HEK293 (cell line): ENCODE measurements around the gene ACTRT2.

Experiments used
- CTCF ChIA-PET: fragments of 350-600 bp; formaldehyde crosslinking; extraction: SDS; loops from one replicate; lab custom pipeline; 2021; ENCODE audit warnings: antibody characterized with exemption; lab: Yijun Ruan, JAX
- POLR2A ChIA-PET: fragments of 300-600 bp; formaldehyde crosslinking; extraction: SDS; loops from one replicate; lab custom pipeline; 2020; ENCODE audit warnings: antibody characterized with exemption, inconsistent platforms; lab: Yijun Ruan, JAX
- H3K27ac ChIP-seq: fragments of 200-500 bp; sonication (Bioruptor generic); 2 replicates; pipeline ENCODE4 v1.5.1; 2014; ENCODE audit warnings: low read depth, low read length, control low read depth, inconsistent platforms; ENCODE audit errors: extremely low read depth
- H3K36me3 ChIP-seq, 2 experiments: fragments of 200-500 bp in 1 of 2; sonication (Bioruptor generic) in 1 of 2; 1 replicate in 1 of 2; 2 replicates in 1 of 2; pipeline ENCODE4 v1.5.1; 2014 to 2017; ENCODE audit warnings: inconsistent platforms in 2 of 2, low read length in 2 of 2; ENCODE audit not compliant: control insufficient read depth in 2 of 2, insufficient read depth in 1 of 2
- H3K4me1 ChIP-seq: fragments of 200-500 bp; sonication (Bioruptor generic); 2 replicates; pipeline ENCODE4 v1.5.1; 2014; ENCODE audit warnings: mild to moderate bottlenecking, low read length, inconsistent platforms; ENCODE audit not compliant: control insufficient read depth, insufficient read depth
- H3K4me3 ChIP-seq: 2 replicates; pipeline ENCODE4 v1.5.1; 2011; ENCODE audit warnings: low read depth, mild to moderate bottlenecking, control low read depth, low read length, moderate library complexity
- H3K9me3 ChIP-seq: fragments of 200-500 bp; sonication (Bioruptor generic); 2 replicates; pipeline ENCODE4 v1.5.1; 2014; ENCODE audit warnings: low read depth, low read length, inconsistent platforms; ENCODE audit not compliant: control insufficient read depth, insufficient read depth
- EGR2 ChIP-seq: fragments of 450-650 bp; formaldehyde crosslinking; IDR thresholded peaks from 2 replicates; pipeline ENCODE4 v1.5.1; 2016; ENCODE audit warnings: low read depth, missing biosample characterization, missing genetic modification characterization
- GLIS1 ChIP-seq: fragments of 450-650 bp; formaldehyde crosslinking; IDR thresholded peaks from 2 replicates; pipeline ENCODE4 v1.5.1; 2016; ENCODE audit warnings: missing biosample characterization, missing genetic modification characterization
- KLF9 ChIP-seq: fragments of 450-650 bp; formaldehyde crosslinking; IDR thresholded peaks from 2 replicates; pipeline ENCODE4 v1.5.1; 2016; ENCODE audit warnings: missing biosample characterization, missing genetic modification characterization, low read depth
- SP2 ChIP-seq: fragments of 450-650 bp; formaldehyde crosslinking; IDR thresholded peaks from 2 replicates; pipeline ENCODE4 v1.5.1; 2016; ENCODE audit warnings: missing biosample characterization, missing genetic modification characterization
- SP7 ChIP-seq: fragments of 450-650 bp; formaldehyde crosslinking; IDR thresholded peaks from 2 replicates; pipeline ENCODE4 v1.5.1; 2016; ENCODE audit warnings: missing biosample characterization, missing genetic modification characterization
- ZFHX2 ChIP-seq: fragments of 450-650 bp; formaldehyde crosslinking; conservative IDR thresholded peaks from 2 replicates; pipeline ENCODE4 v1.5.1; 2016; ENCODE audit warnings: missing biosample characterization, missing genetic modification characterization
- ZIC2 ChIP-seq: fragments of 450-650 bp; formaldehyde crosslinking; IDR thresholded peaks from 2 replicates; pipeline ENCODE4 v1.5.1; 2016; ENCODE audit warnings: missing biosample characterization, missing genetic modification characterization
- ZNF121 ChIP-seq: fragments of 450-650 bp; formaldehyde crosslinking; IDR thresholded peaks from 2 replicates; pipeline ENCODE4 v1.5.1; 2016; ENCODE audit warnings: missing biosample characterization, missing genetic modification characterization
- ZNF184 ChIP-seq: fragments of 450-650 bp; IDR thresholded peaks from 2 replicates; pipeline ENCODE4 v1.5.1; 2018; ENCODE audit warnings: missing biosample characterization, mild to moderate bottlenecking, missing genetic modification characterization
- ZNF214 ChIP-seq: fragments of 450-650 bp; formaldehyde crosslinking; IDR thresholded peaks from 2 replicates; pipeline ENCODE4 v1.5.1; 2017; ENCODE audit warnings: missing biosample characterization, mild to moderate bottlenecking, missing genetic modification characterization, borderline replicate concordance
- ZNF341 ChIP-seq: fragments of 450-650 bp; formaldehyde crosslinking; IDR thresholded peaks from 2 replicates; pipeline ENCODE4; 2016; ENCODE audit warnings: low read depth, missing biosample characterization, missing genetic modification characterization
- ZNF37A ChIP-seq: fragments of 450-650 bp; IDR thresholded peaks from 2 replicates; pipeline ENCODE4 v1.5.1; 2018; ENCODE audit warnings: missing biosample characterization, missing genetic modification characterization
- ZNF510 ChIP-seq: fragments of 450-650 bp; formaldehyde crosslinking; IDR thresholded peaks from 2 replicates; pipeline ENCODE4 v1.5.1; 2018; ENCODE audit warnings: mild to moderate bottlenecking, missing genetic modification characterization, missing biosample characterization; ENCODE audit not compliant: insufficient replicate concordance
- ZNF514 ChIP-seq: fragments of 450-650 bp; formaldehyde crosslinking; IDR thresholded peaks from 2 replicates; pipeline ENCODE4 v1.5.1; 2016; ENCODE audit warnings: missing biosample characterization, missing genetic modification characterization
- ZNF701 ChIP-seq: fragments of 450-650 bp; formaldehyde crosslinking; IDR thresholded peaks from 2 replicates; pipeline ENCODE4 v1.5.1; 2016; ENCODE audit warnings: missing biosample characterization, missing genetic modification characterization
- ZNF707 ChIP-seq: fragments of 450-650 bp; formaldehyde crosslinking; IDR thresholded peaks from 2 replicates; pipeline ENCODE4 v1.5.1; 2016; ENCODE audit warnings: missing biosample characterization, missing genetic modification characterization
- ZNF768 ChIP-seq: fragments of 450-650 bp; formaldehyde crosslinking; IDR thresholded peaks from 2 replicates; pipeline ENCODE4 v1.5.1; 2018; ENCODE audit warnings: missing biosample characterization, mild to moderate bottlenecking, missing genetic modification characterization
- ZNF837 ChIP-seq: fragments of 450-650 bp; formaldehyde crosslinking; IDR thresholded peaks from 2 replicates; pipeline ENCODE4 v1.5.1; 2016; ENCODE audit warnings: missing biosample characterization, missing genetic modification characterization
- TF ChIP-seq, protein P1 (sequence below): fragments of 450-650 bp; formaldehyde crosslinking; IDR thresholded peaks from 2 replicates; pipeline ENCODE4 v1.5.1; 2017; ENCODE audit warnings: missing biosample characterization, missing genetic modification characterization
- TF ChIP-seq, protein P2 (sequence below): fragments of 450-650 bp; formaldehyde crosslinking; IDR thresholded peaks from 2 replicates; pipeline ENCODE4; 2016; ENCODE audit warnings: missing biosample characterization, missing genetic modification characterization
- TF ChIP-seq, protein P3 (sequence below): fragments of 450-650 bp; formaldehyde crosslinking; IDR thresholded peaks from 2 replicates; pipeline ENCODE4 v1.5.1; 2016; ENCODE audit warnings: missing biosample characterization, missing genetic modification characterization
- TF ChIP-seq, protein P4 (sequence below): fragments of 450-650 bp; formaldehyde crosslinking; IDR thresholded peaks from 2 replicates; pipeline ENCODE4 v1.5.1; 2016; ENCODE audit warnings: missing biosample characterization, missing genetic modification characterization
- TF ChIP-seq, protein P5 (sequence below): fragments of 450-650 bp; formaldehyde crosslinking; IDR thresholded peaks from 2 replicates; pipeline ENCODE4 v1.5.1; 2016; ENCODE audit warnings: missing biosample characterization, missing genetic modification characterization
- TF ChIP-seq, protein P6 (sequence below): fragments of 450-650 bp; formaldehyde crosslinking; IDR thresholded peaks from 2 replicates; pipeline ENCODE4 v1.5.1; 2016; ENCODE audit warnings: missing biosample characterization, missing genetic modification characterization

The ACTRT2 gene

DNA sequence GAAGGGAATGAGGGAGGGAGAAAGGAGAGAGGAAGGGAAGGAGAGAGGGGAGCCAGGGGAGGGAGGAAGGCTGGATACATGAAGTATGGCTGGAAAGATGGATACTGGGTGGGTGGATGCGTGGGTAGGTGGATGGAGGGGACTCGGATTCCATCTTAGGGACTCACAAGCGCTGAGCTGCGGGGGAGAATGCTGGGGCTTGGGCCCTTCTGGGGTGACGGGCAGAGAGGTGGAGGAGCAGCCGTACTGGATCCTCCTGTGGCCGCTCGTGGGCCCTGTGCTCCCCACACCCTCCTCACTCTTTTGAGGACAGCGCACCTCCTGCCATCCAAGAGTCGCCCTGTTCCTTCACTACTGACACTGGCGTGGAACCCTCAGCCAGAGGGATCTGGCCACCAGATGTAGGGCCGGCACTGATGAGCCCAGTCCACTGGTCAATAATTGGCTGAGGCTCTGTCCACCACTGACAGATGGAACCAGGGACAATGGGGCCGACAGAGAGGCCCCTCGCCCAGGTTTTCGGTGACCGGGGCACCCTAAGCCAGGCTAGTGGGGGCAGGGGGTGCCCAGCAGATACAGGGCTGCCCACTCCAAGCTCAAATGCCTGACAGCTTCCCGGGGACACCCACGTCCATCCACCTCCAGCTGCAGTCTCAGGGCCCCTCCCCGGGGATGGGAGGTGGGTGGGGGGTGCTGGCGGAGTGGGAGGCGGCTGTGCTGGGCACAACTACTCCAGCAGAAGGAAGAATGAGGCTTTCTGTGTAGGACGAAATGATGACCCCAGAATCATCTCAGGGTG is 4.4 kb upstream of the ACTRT2 start:
- H3K9me3 ChIP-seq = no peaks in the 10 kb centered on the region
- POLR2A ChIA-PET = no interaction called here
- no peak for TF ChIP-seq ZNF510 (tag by site-specific recombination)
- TF ChIP-seq ZFHX2 (tag by site-specific recombination) = peak; percentile 95
- peak; percentile 89 for TF ChIP-seq EGR2 (tag by site-specific recombination)
- no peak overlapping the region for H3K27ac ChIP-seq
- CTCF ChIA-PET = interaction anchor here (0.5 to 1.1 kb wide), 3 partner anchors 267 to 328 kb away, joined by 3 read pairs; no protein-coding TSS in a partner anchor
- no peaks in the 10 kb centered on the region for H3K4me1 ChIP-seq
- H3K36me3 ChIP-seq = no peaks in the 10 kb centered on the region
- H3K4me3 ChIP-seq = no peak overlapping the region

DNA sequence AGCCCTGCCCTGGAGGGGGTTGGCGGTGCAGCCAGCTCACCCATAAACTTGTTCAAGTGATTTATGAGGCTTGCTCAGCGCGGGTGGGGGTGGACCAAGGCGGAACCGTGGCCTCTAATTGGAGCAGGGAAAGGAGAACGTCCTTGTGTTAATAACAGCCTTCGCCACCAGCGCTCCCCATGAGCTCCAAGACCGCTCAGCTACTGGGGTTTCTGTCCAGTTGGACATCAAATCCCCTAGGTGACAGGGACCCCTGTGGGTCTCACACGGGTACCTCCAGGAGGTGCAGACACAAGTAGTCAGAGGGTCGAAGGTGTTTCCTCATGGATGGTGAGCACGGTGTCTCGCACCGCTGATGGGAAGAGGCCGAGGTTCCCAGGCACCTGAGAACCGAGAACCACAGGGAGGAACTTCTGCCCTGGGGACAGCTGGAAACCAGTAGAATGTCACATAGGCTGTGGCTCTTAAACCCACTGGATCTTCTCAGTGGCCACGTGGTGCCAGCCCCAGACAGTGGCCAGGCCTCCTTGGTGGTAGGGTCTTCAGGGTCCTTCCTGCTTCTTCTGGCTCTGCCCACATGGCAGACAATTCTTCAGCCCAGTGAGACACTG is 3.7 kb upstream of the ACTRT2 start:
- Histone ChIP-seq H3K9me3 (no peaks in the 10 kb centered on the region), H3K36me3 (no peaks in the 10 kb centered on the region), H3K4me1 (no peaks in the 10 kb centered on the region), H3K4me3 (no peak overlapping the region), H3K27ac (no peak overlapping the region)
- ChIA-PET POLR2A (no interaction called here), CTCF (interaction anchor here (0.5 to 1.1 kb wide), 3 partner anchors 266 to 328 kb away, joined by 3 read pairs; no protein-coding TSS in a partner anchor)
- TF ChIP-seq ZNF37A = no peak
- no peak for TF ChIP-seq ZNF121 (tag by site-specific recombination)
- peak; percentile 77 for TF ChIP-seq ZNF341
- TF ChIP-seq, protein P1, sequence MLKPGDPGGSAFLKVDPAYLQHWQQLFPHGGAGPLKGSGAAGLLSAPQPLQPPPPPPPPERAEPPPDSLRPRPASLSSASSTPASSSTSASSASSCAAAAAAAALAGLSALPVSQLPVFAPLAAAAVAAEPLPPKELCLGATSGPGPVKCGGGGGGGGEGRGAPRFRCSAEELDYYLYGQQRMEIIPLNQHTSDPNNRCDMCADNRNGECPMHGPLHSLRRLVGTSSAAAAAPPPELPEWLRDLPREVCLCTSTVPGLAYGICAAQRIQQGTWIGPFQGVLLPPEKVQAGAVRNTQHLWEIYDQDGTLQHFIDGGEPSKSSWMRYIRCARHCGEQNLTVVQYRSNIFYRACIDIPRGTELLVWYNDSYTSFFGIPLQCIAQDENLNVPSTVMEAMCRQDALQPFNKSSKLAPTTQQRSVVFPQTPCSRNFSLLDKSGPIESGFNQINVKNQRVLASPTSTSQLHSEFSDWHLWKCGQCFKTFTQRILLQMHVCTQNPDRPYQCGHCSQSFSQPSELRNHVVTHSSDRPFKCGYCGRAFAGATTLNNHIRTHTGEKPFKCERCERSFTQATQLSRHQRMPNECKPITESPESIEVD = no peak
- peak; percentile 43; the same call in 1 of the 2 replicates for TF ChIP-seq SP2
- no peak for TF ChIP-seq ZNF184
- TF ChIP-seq, protein P2, sequence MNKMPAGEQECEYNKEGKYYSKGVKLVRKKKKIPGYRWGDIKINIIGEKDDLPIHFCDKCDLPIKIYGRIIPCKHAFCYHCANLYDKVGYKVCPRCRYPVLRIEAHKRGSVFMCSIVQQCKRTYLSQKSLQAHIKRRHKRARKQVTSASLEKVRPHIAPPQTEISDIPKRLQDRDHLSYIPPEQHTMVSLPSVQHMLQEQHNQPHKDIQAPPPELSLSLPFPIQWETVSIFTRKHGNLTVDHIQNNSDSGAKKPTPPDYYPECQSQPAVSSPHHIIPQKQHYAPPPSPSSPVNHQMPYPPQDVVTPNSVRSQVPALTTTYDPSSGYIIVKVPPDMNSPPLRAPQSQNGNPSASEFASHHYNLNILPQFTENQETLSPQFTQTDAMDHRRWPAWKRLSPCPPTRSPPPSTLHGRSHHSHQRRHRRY (tag by site-specific recombination) = no peak
- peak; percentile 92 for TF ChIP-seq SP7 (tag by site-specific recombination)
- no peak for TF ChIP-seq ZNF768 (tag by site-specific recombination)
- no peak for TF ChIP-seq KLF9
- no peak for TF ChIP-seq ZNF707
- TF ChIP-seq EGR2 (tag by site-specific recombination) = peak; percentile 5; the same call in 1 of the 2 replicates
- peak; percentile 47; the same call in 1 of the 2 replicates for TF ChIP-seq ZNF701 (tag by site-specific recombination)
- TF ChIP-seq ZFHX2 (tag by site-specific recombination) = peak; percentile 72
- TF ChIP-seq, protein P3, sequence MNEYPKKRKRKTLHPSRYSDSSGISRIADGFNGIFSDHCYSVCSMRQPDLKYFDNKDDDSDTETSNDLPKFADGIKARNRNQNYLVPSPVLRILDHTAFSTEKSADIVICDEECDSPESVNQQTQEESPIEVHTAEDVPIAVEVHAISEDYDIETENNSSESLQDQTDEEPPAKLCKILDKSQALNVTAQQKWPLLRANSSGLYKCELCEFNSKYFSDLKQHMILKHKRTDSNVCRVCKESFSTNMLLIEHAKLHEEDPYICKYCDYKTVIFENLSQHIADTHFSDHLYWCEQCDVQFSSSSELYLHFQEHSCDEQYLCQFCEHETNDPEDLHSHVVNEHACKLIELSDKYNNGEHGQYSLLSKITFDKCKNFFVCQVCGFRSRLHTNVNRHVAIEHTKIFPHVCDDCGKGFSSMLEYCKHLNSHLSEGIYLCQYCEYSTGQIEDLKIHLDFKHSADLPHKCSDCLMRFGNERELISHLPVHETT = no peak
- no peak for TF ChIP-seq ZNF837 (tag by site-specific recombination)
- TF ChIP-seq ZIC2 (tag by site-specific recombination) = peak; percentile 85
- TF ChIP-seq, protein P4, sequence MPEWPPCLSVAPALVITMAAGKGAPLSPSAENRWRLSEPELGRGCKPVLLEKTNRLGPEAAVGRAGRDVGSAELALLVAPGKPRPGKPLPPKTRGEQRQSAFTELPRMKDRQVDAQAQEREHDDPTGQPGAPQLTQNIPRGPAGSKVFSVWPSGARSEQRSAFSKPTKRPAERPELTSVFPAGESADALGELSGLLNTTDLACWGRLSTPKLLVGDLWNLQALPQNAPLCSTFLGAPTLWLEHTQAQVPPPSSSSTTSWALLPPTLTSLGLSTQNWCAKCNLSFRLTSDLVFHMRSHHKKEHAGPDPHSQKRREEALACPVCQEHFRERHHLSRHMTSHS = no peak
- no peak for TF ChIP-seq ZNF514 (tag by site-specific recombination)
- TF ChIP-seq, protein P5, sequence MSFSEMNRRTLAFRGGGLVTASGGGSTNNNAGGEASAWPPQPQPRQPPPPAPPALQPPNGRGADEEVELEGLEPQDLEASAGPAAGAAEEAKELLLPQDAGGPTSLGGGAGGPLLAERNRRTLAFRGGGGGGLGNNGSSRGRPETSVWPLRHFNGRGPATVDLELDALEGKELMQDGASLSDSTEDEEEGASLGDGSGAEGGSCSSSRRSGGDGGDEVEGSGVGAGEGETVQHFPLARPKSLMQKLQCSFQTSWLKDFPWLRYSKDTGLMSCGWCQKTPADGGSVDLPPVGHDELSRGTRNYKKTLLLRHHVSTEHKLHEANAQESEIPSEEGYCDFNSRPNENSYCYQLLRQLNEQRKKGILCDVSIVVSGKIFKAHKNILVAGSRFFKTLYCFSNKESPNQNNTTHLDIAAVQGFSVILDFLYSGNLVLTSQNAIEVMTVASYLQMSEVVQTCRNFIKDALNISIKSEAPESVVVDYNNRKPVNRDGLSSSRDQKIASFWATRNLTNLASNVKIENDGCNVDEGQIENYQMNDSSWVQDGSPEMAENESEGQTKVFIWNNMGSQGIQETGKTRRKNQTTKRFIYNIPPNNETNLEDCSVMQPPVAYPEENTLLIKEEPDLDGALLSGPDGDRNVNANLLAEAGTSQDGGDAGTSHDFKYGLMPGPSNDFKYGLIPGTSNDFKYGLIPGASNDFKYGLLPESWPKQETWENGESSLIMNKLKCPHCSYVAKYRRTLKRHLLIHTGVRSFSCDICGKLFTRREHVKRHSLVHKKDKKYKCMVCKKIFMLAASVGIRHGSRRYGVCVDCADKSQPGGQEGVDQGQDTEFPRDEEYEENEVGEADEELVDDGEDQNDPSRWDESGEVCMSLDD (tag by site-specific recombination) = no peak
- no peak for TF ChIP-seq ZNF214 (tag by site-specific recombination)
- TF ChIP-seq GLIS1 (tag by site-specific recombination) = peak; percentile 71
- TF ChIP-seq, protein P6, sequence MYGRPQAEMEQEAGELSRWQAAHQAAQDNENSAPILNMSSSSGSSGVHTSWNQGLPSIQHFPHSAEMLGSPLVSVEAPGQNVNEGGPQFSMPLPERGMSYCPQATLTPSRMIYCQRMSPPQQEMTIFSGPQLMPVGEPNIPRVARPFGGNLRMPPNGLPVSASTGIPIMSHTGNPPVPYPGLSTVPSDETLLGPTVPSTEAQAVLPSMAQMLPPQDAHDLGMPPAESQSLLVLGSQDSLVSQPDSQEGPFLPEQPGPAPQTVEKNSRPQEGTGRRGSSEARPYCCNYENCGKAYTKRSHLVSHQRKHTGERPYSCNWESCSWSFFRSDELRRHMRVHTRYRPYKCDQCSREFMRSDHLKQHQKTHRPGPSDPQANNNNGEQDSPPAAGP (tag by site-specific recombination) = peak; percentile 39; the same call in 1 of the 2 replicates
